ENCODE data around the gene IFT25.
"Not testable (repeated sequence)": the region's sequence is repeated elsewhere in the genome, so short reads cannot be mapped to it uniquely, and the experiment has no call there.

Gene IFT25

DNA sequence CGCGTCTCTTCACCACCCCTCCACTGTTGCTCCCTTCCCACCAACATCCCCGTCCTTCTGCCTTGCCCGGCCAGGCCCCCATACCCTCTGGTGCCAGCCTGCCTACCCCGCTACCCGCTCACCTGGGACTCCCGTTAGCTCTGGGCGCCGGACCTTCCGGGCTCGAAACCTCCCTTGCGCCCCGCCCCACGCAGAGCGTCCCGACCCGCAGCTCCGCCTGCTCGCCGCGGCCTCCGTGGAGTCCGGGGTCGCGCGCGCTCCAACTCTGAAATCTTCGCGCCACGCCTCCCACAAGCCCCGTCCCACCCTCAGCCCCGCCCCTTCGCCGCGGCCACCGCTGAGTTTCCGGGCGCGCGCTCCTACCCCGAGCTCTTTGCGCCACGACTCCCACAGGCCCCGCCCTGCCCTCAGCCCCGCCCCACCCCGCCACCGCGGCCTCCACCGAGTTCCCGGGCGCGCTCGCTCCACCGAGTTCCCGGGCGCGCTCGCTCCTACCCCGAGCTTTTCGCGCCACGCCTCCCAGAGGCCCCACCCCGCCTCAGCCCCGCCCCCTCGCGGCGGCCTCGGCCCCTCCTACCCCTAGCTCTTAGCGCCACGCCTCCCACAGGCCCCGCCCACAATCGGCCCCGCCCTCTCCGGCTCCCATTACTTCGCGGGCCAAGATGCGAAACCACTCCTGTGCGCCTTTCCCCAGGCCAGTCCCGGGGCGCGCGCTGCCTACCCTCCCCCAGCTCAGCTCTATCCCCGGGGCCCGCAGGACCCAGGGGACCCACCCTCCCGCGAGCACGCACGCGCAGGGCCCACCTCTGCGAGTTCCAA is at the start of gene IFT25:
Gene IFT25, minus strand, starts transcription at position 267 of the 819 bp plus-strand sequence. CDS start 5,617 bp downstream, outside the sequence.
- no peak for DNase-seq (ENCODE audit: low read depth, low spot score)

DNA sequence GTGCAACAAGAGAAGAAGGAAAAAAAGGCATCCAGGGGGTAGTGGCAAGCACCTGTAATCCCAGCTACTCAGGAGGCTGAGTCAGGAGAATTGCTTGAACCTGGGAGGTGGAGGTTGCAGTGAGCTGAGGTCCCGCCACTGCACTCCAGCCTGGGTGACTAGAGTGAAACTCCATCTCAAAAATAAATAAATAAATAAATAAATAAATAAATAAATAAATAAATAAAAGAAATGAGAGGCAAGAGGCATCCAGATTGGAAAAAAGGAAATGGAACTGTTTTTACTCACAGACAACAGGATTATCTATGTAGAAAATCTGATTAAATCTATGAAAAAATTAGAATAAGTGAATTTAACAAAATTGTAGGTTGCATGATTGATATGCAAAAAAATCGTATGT is 49.0 kb upstream of the IFT25 start:
- DNase-seq (ENCODE audit: low read depth, low spot score), result not testable (repeated sequence)

DNA sequence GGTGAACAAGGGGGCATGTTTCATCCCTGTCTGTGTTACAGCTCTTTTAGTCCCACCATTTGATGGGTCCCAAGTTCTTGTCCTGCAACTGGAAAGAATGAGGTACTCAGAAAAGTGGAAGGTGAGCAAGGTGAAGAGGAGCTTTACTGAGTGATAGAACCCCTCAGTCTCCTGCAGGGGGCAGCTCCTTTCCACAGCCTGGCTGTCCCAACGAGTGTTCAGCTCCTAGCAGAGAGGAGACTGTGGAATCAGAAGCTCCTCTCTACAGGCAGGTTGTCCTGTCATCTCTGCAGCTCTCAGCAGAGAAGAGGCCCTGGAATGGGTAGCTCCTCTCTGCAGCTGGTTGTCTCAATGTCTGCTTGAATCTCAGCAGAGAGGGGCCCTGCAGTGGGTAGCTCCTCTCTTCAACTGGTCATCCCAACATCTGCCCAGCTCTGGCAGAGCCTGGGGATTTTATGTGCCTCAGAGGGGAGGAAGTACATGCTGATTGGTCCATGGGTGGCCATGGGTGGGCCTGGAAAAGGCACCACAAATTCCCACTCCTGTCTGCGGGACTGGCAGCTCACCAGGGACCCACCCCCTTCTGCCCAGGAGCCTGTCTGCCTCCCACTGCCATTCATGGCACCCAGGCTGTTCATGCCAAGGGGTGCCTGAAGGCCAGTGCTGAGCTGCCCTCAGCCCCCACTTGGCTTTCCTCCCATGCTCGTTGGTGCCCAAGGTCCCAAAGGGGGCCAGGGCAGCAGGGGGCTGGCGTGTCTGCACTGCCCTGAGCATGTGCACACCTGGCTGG is 46.8 kb upstream of the IFT25 start:
- DNase-seq (ENCODE audit: low read depth, low spot score), result peak; percentile 20

DNA sequence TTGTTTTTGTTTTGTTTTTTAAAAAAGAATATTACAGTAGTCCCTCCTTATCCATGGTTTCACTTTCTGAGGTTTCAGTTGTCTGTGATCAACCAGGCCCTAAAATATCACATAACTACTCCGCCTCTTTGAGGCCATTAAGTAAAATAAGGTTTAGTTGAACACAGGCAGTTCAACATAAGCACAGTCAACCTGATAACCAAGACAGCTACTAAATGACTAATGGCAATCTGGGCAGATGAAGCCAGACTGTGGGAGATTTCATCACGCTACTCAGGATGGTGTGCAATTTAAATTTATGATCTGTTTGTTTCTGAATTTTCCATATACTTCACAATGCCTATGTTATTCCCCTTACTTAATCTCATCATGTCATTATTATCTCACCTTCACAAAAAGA is 42.4 kb upstream of the IFT25 start:
- no peak for DNase-seq (ENCODE audit: low read depth, low spot score)

DNA sequence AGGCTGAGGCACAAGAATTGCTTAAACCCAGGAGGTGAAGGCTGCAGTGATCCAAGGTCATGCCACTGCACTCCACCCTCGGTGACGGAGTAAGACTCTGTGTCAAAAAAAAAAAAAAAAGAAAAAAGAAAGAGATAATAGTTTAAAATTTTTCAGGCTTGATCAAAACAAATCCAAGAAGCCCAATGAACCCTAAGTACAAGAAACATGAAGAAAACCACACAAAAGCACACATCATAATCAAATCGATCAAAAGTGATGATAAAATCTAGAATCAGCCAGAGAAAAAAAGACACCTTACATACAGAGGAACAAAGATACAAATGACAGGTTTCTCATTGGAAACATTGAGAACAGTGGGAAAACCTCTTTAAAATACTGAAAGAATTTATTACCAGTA is 41.0 kb upstream of the IFT25 start:
- DNase-seq (ENCODE audit: low read depth, low spot score), result no peak

DNA sequence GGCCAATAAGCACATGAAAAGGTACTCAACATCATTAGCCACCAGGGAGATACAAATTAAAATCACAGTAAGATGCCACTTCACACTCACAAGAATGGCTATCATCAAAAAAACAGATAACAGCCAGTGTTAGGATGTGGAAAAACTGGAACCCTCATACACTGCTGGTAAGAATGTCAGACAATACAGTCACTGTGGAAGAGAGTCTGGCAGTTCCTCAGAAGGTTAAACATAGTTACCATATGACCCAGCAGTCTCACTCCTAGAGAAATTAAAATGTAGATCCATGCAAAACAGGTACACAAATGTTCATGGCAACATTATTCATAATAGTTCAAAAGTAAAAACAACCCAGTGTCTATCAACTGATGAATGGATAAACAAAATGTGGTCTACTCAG is 39.2 kb upstream of the IFT25 start:
- DNase-seq (ENCODE audit: low read depth, low spot score), result no peak

DNA sequence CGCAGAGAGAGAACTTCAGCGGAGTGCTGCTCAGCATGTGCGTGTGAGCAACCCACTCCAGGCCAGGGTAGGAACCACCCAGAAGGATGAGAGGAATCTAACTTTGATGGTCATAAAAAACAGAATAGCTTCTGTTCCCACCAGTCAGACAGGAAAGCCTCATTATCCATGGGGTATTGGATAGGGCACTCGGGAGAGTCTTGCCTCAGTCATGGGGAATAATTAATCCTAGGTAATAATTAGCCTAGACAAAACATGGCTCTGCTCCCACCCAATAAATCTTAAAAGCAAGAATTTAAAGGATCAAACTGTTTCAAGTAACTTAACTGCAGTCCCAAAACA is 37.2 kb upstream of the IFT25 start:
- no peak for DNase-seq (ENCODE audit: low read depth, low spot score)

DNA sequence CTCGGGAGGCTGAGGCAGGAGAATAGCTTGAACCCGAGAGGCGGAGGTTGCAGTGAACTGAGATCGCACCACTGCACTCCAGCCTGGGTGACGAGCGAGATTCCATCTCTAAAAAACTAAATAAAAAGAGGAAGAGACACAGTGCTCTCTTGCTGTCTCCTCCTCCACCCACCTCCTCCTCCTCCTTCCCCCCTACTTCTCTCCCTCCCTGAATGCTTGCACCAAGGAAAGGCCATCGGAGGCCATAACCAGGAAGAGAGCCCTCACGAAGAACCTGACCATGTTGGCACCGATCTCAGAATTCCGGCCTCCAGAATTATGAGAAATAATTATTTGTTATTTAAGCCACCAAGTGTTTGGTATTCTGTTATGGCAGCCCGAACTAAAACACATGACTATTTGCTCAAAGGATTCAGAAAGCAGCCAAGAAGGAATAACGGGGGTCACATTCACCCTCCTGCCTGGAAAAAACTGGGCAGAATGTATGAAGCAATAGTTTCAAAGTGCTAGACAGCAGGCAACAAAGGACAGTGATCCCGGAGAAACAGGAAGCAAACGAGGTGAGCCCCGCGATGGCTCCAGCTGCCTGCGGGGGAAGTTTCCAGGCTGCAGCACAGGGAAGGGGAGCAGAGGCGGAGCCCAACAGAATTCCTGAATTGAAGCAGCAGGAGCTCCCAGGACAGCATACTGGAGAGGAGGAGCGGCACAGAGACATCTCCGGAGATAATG is 36.7 kb upstream of the IFT25 start:
- DNase-seq (ENCODE audit: low read depth, low spot score), result peak; percentile 70

DNA sequence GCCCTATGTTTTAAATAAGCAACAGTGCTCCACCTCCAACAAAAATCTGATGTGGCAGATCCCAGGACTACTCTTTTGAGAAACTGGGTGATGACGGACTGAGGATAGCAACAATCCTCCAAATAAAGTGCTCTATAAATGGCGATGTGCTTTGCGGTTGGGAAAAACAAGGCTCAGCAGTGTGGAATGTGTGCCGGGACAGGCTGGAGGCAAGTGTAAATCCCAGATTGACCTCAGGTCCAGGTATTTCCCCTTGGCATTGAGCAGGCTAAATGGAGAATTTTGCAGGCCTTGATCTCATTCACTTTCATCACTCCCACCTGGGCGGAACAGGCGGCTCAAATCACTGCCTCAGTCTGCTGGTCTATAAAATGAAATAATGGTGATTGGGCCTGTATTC is 35.7 kb upstream of the IFT25 start:
- DNase-seq (ENCODE audit: low read depth, low spot score), result no peak

DNA sequence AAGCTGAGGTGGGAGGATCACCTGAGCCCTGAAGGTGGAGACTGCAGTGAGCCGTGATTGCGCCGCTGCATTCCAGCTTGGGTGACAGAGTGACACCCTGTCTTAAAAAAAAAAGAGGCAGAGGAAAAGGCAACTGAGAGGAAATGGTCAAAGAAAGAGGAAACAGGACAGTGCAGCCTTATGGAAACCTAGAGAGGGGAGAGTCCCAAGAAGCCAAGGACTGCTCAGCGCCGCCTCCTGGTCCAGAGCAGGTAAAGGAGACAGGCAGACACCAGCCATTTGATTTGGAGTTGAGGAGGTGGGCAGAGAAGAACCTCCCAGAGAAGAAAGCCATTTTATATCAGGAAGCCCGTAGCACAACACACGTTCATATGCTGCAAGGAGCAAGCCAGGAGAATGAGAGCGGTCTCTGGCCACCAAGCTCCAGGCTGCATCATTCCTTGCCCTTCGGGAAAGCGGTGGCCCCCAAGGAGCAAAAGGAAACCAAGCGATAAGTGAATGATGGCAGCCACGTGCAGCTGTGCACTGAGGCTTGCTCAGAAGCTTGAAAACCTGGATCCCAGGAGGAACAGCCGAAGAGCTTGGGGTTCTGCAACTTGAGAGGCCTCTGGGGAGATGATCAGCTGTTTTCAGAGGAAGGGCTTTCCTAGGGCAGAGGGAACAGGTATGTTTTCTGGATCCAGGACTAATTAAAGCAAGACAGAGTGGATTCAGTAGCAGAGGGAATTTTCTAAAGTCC is 34.4 kb upstream of the IFT25 start:
- no peak for DNase-seq (ENCODE audit: low read depth, low spot score)

DNA sequence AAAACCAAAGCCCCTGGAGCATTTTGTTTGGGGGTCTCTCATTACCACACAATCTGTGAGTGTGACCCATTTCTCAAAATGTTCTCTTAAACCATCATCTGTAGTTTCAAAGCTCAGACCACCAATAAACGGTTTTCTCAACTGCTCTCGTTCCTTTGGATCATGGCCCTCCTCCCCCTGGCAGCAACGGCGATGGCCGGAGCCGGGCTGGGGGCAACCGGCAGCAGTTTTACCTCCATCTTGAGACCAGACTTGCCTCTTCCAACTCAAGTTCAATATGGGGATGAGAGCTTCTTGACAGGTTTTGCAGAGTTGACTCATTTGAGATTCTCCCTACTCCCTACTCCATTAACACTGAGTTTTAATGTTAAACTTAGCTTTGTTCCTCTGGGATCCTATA is 30.4 kb upstream of the IFT25 start:
- no peak for DNase-seq (ENCODE audit: low read depth, low spot score)

DNA sequence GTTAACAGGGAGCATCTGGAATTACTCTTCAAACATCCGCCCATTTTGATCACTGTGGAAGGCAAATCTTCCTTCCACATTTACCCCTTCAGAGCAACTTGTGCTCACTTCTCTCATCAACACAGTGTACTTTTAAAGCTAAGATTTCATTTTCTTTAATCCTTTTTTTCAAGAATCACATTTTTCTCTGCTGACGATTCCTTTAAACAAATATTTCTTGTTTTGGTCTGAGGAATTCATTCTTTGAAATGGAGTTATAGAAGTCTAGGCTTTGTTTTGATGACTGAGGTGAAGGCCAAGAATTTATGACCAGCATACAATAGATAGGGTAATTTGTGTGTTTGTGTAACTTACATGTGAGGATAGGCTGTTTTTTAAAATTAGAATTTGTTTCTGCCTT is 26.2 kb upstream of the IFT25 start:
- no peak for DNase-seq (ENCODE audit: low read depth, low spot score)

DNA sequence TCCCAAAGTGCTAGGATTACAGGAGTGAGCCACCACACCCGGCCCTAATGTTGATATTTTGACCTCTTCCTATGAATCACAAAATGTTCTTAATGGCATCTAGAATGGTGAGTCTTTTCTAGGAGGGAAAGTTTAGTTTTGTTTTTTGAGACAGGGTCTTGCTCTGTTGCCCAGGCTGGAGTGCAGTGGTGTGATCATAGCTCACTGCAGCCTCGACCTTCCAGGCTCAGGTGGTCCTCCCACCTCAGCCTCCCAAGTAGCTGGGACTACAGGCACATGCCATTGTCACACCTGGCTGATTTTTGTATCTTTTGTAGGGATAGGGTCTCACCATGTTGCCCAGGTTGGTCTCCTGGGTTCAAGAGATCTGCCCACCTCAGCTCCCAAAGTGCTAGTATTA is 23.8 kb upstream of the IFT25 start:
- DNase-seq (ENCODE audit: low read depth, low spot score), result not testable (repeated sequence)

DNA sequence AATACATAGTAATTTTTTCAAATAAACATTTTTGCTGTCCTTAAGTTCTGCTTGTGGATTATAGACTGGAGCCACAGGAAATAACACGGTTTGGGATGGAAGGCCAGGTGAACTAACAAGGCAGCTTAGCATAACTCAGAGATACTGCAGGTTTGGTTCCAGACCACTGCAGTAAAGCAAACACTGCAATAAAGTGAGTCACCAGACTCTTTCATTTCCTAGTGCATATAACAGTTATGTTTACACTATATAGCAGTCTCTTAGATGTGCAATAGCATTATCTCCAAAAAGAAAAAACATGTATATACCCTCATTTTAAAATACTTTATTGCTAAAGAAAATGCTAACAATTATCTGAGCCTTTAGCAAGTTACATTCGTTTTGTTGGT is 22.6 kb upstream of the IFT25 start:
- no peak for DNase-seq (ENCODE audit: low read depth, low spot score)

DNA sequence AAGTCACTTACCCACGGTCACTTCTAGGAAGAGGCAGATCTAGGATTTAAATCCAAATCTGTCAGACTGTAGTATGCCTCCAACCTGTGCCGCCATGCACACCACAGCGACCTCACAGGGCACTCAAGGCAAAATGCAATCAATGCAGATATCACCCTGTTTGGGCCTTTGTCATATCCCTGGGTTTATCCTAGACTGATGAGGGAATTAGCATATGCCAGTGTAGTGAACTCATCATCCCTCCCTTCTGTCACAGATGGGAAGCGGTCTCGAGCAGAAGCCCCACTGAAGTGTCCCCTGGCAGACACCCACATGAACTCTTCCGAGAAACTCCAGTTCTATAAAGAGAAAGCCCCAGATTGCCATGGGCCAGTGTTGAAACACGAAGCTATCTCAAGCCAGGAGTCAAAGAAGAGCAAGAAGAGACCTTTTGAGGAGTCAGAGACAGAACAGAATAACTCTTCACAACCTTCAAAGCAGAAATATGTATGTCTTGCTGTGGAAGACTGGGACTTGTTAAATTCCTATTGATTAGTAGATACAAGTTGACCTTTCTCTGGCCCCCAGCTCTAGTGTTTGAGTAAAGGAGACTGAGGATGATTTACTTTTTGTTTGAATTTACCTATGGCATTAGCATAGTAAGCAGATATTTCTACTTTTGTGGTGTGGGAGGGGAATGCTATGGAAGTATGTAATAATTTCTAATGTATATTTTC is 22.1 kb upstream of the IFT25 start:
- DNase-seq (ENCODE audit: low read depth, low spot score), result no peak

DNA sequence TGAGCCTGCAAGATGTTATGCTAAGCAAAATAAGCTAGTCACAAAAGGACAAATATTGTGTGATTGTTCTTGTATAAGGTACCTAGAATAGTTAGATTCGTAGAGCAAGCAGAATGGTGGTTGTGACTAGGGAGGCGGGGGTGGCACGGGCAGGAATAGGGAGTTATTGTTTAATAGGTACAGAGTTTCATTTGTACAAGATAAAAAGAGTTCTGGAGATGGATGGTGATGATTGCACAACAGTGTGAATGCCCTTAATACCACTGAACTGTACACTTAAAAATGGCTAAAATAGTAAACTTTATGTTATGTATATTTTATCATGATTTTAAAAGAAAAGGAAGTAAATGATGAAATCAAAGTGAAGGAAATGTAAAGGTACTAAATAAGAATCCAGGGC is 21.3 kb upstream of the IFT25 start:
- DNase-seq (ENCODE audit: low read depth, low spot score), result no peak

DNA sequence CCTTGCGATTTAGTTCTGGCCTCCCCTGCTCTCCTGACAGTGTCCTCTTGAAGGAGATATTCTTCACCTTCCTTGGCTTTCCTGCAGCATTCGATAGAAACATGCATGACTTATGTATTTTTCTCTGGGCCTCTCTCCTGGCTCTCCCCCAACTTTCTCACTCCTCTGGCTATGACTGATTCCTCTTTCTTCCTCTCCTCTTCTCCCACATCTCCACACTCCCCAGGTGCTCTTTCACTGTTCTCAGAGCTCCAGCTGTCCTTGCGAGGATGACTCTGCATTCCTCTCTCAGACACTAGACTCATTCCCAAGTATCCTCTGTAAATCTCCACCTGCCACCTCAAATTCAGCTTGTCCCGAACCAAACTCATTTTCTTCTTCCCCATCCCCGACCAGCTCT is 18.6 kb upstream of the IFT25 start:
- DNase-seq (ENCODE audit: low read depth, low spot score), result no peak

DNA sequence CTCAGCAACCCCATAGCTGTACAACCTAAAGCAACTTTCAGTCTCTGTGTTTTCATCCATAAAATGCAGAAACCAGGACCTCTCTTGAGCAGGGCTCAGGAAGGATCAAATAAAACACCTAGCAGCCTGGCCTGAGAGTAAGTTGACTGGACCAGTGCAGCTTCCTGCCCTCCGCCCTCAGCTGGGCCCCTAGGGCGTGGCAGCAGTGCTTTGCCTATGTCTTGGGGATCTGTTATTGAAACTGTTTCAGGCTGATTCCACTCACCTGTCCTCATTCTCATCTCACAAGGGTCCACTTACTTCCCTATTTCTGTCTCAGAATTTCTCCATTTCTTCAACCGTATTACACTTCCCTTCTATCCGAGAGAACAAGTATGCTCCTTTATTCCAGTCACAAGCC is 18.0 kb upstream of the IFT25 start:
- no peak for DNase-seq (ENCODE audit: low read depth, low spot score)

DNA sequence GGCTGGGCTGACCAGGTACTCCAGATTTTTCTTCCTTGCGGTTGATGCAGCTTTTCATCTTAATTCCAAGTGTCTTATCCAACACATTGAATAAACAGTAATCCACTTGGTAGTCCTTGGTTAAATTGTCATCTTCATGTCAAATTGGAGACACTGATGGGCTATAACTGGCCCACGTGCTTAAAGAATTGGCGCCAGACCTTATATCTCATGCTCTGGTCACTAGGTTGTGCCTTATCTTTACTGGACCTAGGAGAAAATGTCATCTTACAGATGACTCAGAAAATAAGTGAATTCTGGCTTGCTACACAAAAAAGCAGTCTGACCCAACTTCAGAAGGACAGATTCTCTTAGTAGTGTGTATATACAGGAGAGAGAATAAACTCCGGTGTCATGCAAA is 16.9 kb upstream of the IFT25 start:
- DNase-seq (ENCODE audit: low read depth, low spot score), result no peak

DNA sequence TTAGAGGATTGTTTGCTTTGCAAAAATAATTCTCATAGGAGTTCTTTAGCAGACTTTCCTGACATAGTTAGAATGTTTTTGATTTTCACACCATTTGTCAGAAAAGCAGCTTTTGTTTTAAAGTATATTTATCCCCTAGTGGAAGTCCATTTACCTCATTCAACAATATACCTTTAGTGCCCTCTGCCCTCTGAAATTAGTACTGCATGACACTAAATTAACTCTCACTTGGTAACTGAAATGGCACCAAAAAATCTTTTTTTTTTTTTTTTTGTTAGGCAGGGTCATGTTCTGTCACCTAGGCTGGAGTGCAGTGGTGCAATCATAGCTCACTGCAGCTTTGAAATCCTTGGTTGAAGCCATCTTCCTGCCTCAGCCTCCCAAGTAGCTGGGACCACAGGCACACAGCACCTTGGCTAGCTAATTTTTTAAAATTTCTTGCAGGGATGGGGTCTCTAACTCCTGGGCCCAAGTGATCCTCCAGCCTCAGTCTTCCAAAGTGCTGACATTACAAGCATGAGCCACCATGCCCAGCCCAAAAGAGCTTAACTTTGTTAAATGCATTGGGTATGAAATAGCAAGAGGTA is 14.3 kb upstream of the IFT25 start:
- DNase-seq (ENCODE audit: low read depth, low spot score), result no peak

Data from iPS DF 19.7 (cell line).